Measurements from ENCODE around the gene ESYT1. TPM values are rescaled to one million over a fixed set of nuclear protein-coding genes. Genes with fewer than 3 reads are reported as not detected.

Gene ESYT1
- total RNA-seq, 2 experiments from 2014 or later = 142 to 146 TPM

DNA sequence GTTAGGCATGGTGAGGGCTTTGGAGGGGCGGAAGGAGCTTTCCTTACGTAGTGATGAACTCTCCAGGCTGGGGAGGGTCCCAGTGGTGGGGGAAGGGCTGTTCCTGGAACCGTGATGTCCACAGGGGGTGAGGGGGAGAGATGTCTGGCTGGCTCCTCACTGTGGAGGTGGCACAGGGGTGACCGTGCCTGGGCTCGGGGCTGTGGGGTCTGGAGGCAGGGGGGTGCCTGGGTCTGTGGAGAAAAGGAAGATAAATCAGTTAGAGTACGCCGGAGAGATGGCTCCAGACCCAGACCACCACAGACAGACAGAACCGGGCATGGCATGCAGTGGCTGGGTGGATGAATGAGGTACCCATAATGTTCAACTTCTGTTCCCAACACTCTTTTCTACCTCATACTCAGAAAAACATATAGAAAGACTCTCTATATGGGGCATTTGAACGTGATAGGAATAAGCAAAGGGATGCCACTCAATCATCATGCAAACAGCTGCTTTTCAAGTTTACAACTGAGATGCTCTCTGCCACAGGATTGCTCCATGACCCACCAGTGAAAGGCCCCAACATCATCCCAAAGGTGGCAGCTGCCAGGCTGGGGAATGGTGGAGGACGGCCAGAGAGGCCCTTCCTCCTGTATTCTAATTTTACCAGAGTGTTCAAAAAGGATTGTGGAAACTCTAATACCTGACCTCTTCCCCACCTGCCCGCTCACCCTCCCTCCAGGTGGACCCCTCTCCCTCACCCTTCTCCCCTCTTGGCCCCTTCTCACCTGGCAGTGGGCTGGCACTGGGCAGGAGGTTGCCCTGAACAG lies 35.7 kb downstream of the ESYT1 start:
- DNase-seq = no peak
- Mint-ChIP-seq H3K4me3 (no peak overlapping the region), H3K9me3 (no peaks in the 10 kb centered on the region), H3K27me3 (no peaks in the 10 kb centered on the region), H3K36me3 (peaks cover 64% of the 10 kb centered on the region), H3K4me1 (ENCODE audit: low read depth) (peaks cover 26% of the 10 kb centered on the region), H3K27ac (peak overlapping the region; percentile 51)
- CTCF ChIA-PET = interaction anchor here (0.8 to 6.2 kb wide), 3 partner anchors 25 to 44 kb away, joined by 3 to 48 read pairs (median 46); partner anchors contain the start of genes ESYT1 and SMARCC2
- POLR2A ChIA-PET = interaction anchor here (0.9 to 4.5 kb wide), 7 partner anchors 8 to 45 kb away, joined by 3 to 19 read pairs (median 4); partner anchors contain the start of genes ESYT1 and ZC3H10
- intact Hi-C loops (cut with micrococcal nuclease) = no loop called here

DNA sequence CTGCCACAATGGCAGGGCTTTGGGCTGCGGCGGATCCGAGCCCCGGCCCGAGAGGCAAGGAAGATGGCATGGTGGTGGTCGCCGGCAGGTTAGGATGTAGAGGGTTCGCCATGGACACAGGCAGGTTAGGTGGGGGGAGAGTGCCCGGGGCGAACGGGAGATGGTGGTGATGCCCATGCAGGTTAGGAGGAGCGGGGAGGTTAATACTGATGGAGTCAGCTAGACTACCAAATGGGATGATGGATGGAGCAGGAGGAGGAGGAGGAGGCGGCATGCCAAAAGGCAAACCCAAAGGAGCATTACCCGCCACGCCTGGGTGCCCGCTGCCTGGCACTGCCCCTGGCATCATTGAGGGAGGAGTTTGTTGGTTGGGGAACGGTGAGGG lies 36.3 kb downstream of the ESYT1 start:
- ChIA-PET POLR2A (no interaction called here), CTCF (no interaction called here)
- H3K9me3 Mint-ChIP-seq = no peaks in the 10 kb centered on the region
- peaks cover 60% of the 10 kb centered on the region for H3K36me3 Mint-ChIP-seq
- H3K27ac Mint-ChIP-seq = peak overlapping the region; percentile 44
- no peak overlapping the region for H3K4me3 Mint-ChIP-seq
- intact Hi-C loops (cut with micrococcal nuclease) = no loop called here
- H3K4me1 Mint-ChIP-seq (ENCODE audit: low read depth) = peaks cover 26% of the 10 kb centered on the region
- no peak for DNase-seq
- no peaks in the 10 kb centered on the region for H3K27me3 Mint-ChIP-seq

DNA sequence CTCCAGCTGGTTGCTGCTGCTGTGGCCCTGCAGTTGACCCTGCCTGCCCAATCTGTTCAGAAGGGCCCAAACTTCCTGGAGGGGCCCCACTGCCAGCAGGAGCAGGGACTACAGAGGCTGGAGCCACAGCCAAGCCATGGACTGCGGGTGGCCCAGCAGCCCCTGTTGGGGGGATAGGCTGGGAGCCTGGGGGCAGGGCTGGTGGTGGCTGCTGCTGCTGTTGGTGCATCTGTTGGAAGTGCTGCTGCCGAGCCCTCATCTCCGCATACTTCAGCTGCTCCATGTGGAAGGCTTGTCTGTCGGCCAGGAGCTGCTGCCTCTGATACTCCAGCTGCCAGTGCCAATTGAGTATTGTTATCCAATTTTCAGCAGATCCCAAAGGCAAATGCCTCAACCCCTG lies 37.3 kb downstream of the ESYT1 start:
- H3K36me3 Mint-ChIP-seq = peaks cover 53% of the 10 kb centered on the region
- no peak for DNase-seq
- ChIA-PET POLR2A (interaction anchor here (1.0 to 1.2 kb wide), 3 partner anchors 13 to 46 kb away, joined by 3 to 4 read pairs (median 4); no protein-coding TSS in a partner anchor), CTCF (no interaction called here)
- intact Hi-C loops (cut with micrococcal nuclease) = no loop called here
- H3K4me1 Mint-ChIP-seq (ENCODE audit: low read depth) = peaks cover 19% of the 10 kb centered on the region
- no peaks in the 10 kb centered on the region for H3K9me3 Mint-ChIP-seq
- H3K27ac Mint-ChIP-seq = no peak overlapping the region
- no peak overlapping the region for H3K4me3 Mint-ChIP-seq
- no peaks in the 10 kb centered on the region for H3K27me3 Mint-ChIP-seq

DNA sequence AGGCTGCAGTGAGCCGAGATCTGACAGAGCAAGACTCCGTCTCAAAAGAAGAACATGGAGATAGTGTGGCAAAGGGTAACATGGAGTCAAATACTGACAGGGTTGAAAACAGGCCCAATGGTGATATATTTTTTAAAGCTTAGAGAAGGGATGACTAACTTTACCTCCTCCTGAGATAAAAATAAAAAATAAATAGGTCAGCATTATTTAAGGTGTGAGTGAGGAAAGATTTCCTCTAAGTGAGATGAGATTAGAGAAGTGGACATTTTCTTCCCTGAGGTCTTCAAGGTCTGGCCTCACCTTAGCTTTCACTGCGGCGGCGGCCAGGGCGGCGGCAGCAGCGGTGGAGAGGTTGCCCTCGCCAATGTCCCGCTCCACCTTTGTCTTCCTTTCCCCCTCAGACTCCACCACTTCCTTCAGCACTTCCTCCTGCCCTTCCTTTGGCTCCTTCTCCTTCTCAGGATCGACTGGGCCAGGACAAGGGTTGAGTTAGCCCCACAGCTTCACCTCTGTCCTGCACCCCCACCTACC lies 41.2 kb downstream of the ESYT1 start:
- H3K27me3 Mint-ChIP-seq = no peaks in the 10 kb centered on the region
- H3K9me3 Mint-ChIP-seq = no peaks in the 10 kb centered on the region
- peaks cover 43% of the 10 kb centered on the region for H3K36me3 Mint-ChIP-seq
- CTCF ChIA-PET = interaction anchor here (0.9 kb wide), 1 partner anchor 20 kb away, joined by 4 read pairs; the partner anchor contains the start of gene SMARCC2
- no peaks in the 10 kb centered on the region for H3K4me1 Mint-ChIP-seq (ENCODE audit: low read depth)
- POLR2A ChIA-PET = interaction anchor here (1.0 kb wide), 1 partner anchor 8 kb away, joined by 3 read pairs; no protein-coding TSS in a partner anchor
- no peak overlapping the region for H3K27ac Mint-ChIP-seq
- no peak overlapping the region for H3K4me3 Mint-ChIP-seq
- DNase-seq = no peak
- intact Hi-C loops (cut with micrococcal nuclease) = no loop called here

DNA sequence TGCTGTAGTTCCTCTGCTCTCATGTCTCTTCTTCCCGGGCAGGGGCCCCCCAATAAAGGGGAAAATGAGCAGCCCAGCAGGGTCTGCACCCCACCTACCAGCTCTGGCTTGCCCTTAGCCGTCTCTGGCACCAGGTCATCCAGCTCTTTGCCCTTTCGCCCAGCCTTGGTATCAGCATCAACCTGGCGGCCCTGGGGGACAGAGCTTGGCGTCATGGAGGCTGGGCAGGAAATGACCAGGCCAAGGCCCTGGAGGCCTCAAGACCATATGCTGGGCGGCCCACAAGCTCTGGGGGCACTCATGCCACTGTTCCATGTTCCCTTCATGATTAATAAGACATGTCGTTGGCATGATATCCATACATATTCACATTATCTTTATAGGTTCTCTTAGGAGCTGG lies 44.8 kb downstream of the ESYT1 start:
- Mint-ChIP-seq H3K9me3 (no peaks in the 10 kb centered on the region), H3K27me3 (no peaks in the 10 kb centered on the region), H3K4me1 (ENCODE audit: low read depth) (no peaks in the 10 kb centered on the region), H3K36me3 (peaks cover 46% of the 10 kb centered on the region), H3K27ac (no peak overlapping the region), H3K4me3 (no peak overlapping the region)
- ChIA-PET CTCF (interaction anchor here (1.0 to 2.5 kb wide), 2 partner anchors 17 to 94 kb away, joined by 4 to 10 read pairs; partner anchors contain the start of gene SMARCC2), POLR2A (interaction anchor here (0.6 to 1.0 kb wide), 4 partner anchors 15 to 84 kb away, joined by 3 to 4 read pairs (median 3); partner anchors contain the start of gene SMARCC2)
- intact Hi-C loops (cut with micrococcal nuclease) = no loop called here
- no peak for DNase-seq

DNA sequence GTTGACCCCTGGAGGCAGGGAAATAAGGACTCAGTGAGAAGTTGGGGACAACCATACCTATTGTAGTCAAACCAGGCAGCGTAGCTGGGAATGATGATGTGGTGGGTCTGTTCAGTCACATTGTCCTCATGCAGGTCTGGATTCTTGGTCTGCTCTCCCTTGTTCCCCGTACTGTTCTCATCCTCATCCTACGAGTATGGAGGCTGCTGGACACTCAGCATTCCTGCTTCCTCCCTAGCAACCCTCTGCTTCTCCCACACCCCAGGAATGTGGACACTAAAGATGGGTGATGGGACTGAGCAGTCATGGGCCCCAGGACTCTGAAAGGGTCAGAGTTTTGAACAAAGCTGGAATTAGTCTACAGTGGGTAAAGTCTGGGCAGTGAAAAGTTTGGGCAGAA lies 50.3 kb downstream of the ESYT1 start:
- Mint-ChIP-seq H3K9me3 (no peaks in the 10 kb centered on the region), H3K36me3 (peaks cover 56% of the 10 kb centered on the region), H3K27ac (no peak overlapping the region), H3K4me1 (ENCODE audit: low read depth) (no peaks in the 10 kb centered on the region), H3K4me3 (no peak overlapping the region), H3K27me3 (no peaks in the 10 kb centered on the region)
- intact Hi-C loops (cut with micrococcal nuclease) = no loop called here
- DNase-seq = no peak
- POLR2A ChIA-PET = interaction anchor here (1.0 kb wide), 1 partner anchor 12 kb away, joined by 4 read pairs; no protein-coding TSS in a partner anchor
- CTCF ChIA-PET = interaction anchor here (0.9 kb wide), 1 partner anchor 11 kb away, joined by 3 read pairs; the partner anchor contains the start of gene SMARCC2

DNA sequence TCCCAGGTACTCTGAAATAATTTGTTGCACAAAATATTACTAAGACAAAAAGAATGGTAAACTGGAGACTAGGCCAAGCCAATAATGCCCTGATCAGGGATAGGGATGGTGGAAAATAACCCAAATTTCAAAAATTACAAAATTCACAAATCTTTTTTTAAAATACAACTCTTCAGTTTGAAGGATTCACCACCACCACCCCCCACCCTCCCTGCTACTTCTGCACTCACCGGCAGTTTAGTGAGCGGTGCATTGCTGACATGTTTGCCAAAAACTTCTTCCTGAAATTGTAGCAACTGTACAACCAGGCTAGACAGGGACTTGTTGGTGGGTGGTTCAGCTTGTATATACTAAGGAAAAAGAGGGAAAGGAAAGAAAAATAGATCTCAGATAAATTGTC lies 58.9 kb downstream of the ESYT1 start:
- H3K27ac Mint-ChIP-seq = peak overlapping the region; percentile 87
- DNase-seq = no peak
- H3K4me3 Mint-ChIP-seq = no peak overlapping the region
- intact Hi-C loops (cut with micrococcal nuclease) = no loop called here
- POLR2A ChIA-PET = interaction anchor here (1.5 to 4.4 kb wide), 2 partner anchors 22 to 69 kb away, joined by 3 to 54 read pairs; partner anchors contain the start of genes RPL41 and ZC3H10
- no peaks in the 10 kb centered on the region for H3K27me3 Mint-ChIP-seq
- H3K4me1 Mint-ChIP-seq (ENCODE audit: low read depth) = peaks cover 29% of the 10 kb centered on the region
- CTCF ChIA-PET = interaction anchor here (1.5 to 6.3 kb wide), 5 partner anchors 26 to 71 kb away, joined by 6 to 168 read pairs (median 50); partner anchors contain the start of genes ANKRD52, ESYT1, MYL6 and RNF41
- peaks cover 25% of the 10 kb centered on the region for H3K36me3 Mint-ChIP-seq
- no peaks in the 10 kb centered on the region for H3K9me3 Mint-ChIP-seq

DNA sequence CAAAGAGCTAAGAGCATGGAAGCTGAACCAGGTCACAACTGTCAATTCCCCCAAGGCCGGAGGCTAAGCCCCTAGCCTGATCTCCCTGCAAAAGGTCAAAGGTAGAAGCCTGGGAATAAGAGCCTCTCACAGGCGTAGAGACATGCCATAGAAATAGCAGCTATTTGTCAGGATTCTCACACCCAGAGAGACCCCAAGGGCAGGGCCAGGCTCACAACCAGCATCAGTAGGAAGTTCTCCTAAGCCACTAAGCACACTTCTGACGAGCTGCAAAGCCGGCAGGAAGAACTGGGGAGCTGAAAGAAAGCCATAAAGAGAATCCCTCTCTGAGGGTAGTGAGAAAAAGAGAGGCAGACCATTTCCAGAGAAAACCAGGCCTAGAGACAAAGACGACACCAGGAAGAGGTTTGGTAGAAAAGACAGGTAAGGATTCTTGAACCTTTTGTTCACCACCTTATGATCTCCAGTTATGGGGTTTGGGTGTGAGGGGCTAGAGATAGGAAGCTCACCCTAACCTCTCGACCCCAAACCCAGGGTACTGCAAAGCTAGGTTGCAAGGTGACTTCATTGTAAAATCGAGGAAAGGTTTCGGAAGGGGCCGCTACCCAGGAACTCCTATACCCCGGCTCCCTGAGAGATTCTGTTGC lies 60.2 kb downstream of the ESYT1 start:
- Mint-ChIP-seq H3K4me3 (peak overlapping the region; percentile 87), H3K9me3 (no peaks in the 10 kb centered on the region), H3K4me1 (ENCODE audit: low read depth) (peaks cover 32% of the 10 kb centered on the region), H3K27ac (peak overlapping the region; percentile 87), H3K36me3 (peaks cover 23% of the 10 kb centered on the region), H3K27me3 (no peaks in the 10 kb centered on the region)
- intact Hi-C loops (cut with micrococcal nuclease) = loop anchor here (1.0 to 2.0 kb wide), 3 partner anchors 62 to 141 kb away; partner anchors contain the start of gene ZC3H10
- DNase-seq = no peak
- ChIA-PET CTCF (interaction anchor here (0.9 to 6.3 kb wide), 14 partner anchors 8 to 260 kb away, joined by 3 to 168 read pairs (median 13); partner anchors contain the start of genes ANKRD52, ESYT1, MYL6 and MYL6B), POLR2A (interaction anchor here (0.7 to 4.4 kb wide), 11 partner anchors 13 to 128 kb away, joined by 3 to 54 read pairs (median 7); partner anchors contain the start of genes ANKRD52, CNPY2, COQ10A and MYL6)

DNA sequence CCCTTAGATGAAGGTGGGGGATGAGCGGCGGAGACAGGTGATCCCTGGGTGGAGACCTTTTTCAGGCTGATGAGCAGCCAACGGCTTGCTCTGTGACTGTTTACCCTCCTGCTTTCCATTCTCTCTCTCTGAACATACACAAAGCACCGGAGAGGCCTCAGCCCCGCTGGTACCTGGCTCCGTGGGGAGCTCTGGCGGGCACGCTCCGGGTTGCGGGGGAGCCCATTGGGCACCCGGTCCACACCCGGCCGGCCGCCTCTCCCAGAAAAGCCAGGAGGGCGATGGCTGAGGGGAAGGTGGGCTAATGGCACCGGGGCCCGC lies 60.7 kb downstream of the ESYT1 start:
- peaks cover 21% of the 10 kb centered on the region for H3K36me3 Mint-ChIP-seq
- intact Hi-C loops (cut with micrococcal nuclease) = loop anchor here (1.0 to 2.0 kb wide), 4 partner anchors 36 to 142 kb away; partner anchors contain the start of genes MYL6B and ZC3H10
- no peaks in the 10 kb centered on the region for H3K9me3 Mint-ChIP-seq
- ChIA-PET CTCF (interaction anchor here (0.7 to 6.3 kb wide), 26 partner anchors 9 to 450 kb away, joined by 3 to 168 read pairs (median 6); partner anchors contain the start of genes ANKRD52, COQ10A, ESYT1 and MYL6), POLR2A (interaction anchor here (0.6 to 4.4 kb wide), 14 partner anchors 14 to 491 kb away, joined by 3 to 54 read pairs (median 6); partner anchors contain the start of genes ANKRD52, CNPY2, COQ10A and CS)
- no peaks in the 10 kb centered on the region for H3K27me3 Mint-ChIP-seq
- H3K4me3 Mint-ChIP-seq = peak overlapping the region; percentile 87
- peaks cover 35% of the 10 kb centered on the region for H3K4me1 Mint-ChIP-seq (ENCODE audit: low read depth)
- DNase-seq = no peak
- H3K27ac Mint-ChIP-seq = peak overlapping the region; percentile 87

DNA sequence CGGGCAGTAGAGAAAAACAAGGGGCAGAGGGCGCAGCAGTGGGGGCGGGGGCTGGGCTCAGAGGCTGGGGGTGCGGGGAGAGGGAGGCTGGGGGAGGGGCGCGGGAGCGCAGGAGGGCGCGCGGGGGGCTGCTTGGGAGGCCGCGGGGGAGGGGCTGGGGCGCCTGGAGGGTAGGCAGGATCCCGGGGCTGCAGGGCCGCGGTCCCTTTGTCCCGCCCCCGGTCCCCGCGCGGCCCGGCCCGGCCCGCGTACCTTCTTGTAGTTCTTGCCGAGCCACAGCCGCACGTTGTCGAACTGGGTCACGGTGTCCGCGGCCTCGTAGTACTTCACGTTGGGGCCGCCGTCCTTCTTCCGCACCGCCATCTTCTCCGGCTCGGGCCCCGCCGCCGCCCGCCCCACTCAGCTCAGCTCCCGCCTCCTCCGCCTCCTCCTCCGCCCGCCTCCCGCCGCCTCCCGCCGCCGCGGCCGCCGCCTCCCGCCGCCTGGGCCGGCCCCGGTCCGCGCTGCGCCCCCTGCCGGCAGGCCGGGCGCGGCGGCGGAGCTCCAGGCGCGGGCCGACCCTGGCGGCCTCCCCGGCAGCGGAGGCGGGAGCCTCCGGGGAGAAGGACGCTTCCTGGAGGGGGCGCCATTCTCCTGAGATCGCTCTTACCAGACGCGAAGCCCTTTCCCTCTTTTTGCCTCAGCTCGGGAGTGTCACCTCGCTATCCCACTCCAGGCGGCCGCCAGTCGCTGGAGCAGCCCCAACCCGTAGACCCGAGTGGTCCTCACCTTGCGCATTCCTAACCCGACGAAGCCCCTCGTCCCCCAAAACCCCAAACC lies 61.2 kb downstream of the ESYT1 start, which contains the start of gene SMARCC2:
SMARCC2 (minus strand) TSS at position 385 of the 819 bp plus-strand sequence; CDS start at position 363, 22 bp downstream.
- Mint-ChIP-seq H3K36me3 (peaks cover 18% of the 10 kb centered on the region), H3K4me1 (ENCODE audit: low read depth) (peaks cover 35% of the 10 kb centered on the region), H3K27me3 (no peaks in the 10 kb centered on the region), H3K9me3 (no peaks in the 10 kb centered on the region), H3K4me3 (peak within 1 kb of the TSS; percentile 87), H3K27ac (peak within 1 kb of the TSS; percentile 95)
- POLR2A ChIA-PET = interaction anchor here (0.6 to 4.4 kb wide), 22 partner anchors 14 to 490 kb away, joined by 3 to 54 read pairs (median 5); partner anchors contain the start of genes ANKRD52, CNPY2, CS and ESYT1
- CTCF ChIA-PET = interaction anchor here (0.6 to 6.3 kb wide), 46 partner anchors 9 to 450 kb away, joined by 3 to 168 read pairs (median 6); partner anchors contain the start of genes ANKRD52, COQ10A, ESYT1 and MYL6
- DNase-seq = peak; percentile 92
- intact Hi-C loops (cut with micrococcal nuclease) = loop anchor here (1.0 to 2.0 kb wide), 2 partner anchors 37 to 143 kb away; partner anchors contain the start of gene MYL6B

Data from activated CD4-positive, alpha-beta memory T cell treated with anti-CD3 and anti-CD28 coated beads for 36 hours (primary cell).